ENCODE results near the gene GOLT1A.
"Not testable (repeated sequence)": the region's sequence is repeated elsewhere in the genome, so short reads cannot be mapped to it uniquely, and the experiment has no call there.

GOLT1A gene

DNA sequence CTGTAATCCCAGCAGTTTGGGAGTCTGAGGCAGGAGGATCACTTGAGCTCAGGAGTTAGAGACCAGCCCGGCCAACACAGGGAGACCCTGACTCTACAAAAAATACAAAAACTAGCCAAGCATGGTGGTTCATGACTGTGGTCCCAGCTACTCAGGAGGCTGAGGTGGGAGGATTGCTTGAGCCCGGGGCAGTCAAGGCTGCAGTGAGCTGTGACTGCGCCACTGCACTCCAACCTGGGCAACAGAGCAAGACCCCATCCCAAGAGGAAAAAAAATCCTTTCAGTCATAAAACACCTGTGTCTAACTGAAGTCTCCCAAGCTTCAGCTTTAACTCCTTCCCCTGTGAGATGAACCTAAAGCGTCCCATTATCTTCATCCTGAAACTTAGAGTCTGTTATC is 33.1 kb upstream of the GOLT1A start:
- no peak for DNase-seq

DNA sequence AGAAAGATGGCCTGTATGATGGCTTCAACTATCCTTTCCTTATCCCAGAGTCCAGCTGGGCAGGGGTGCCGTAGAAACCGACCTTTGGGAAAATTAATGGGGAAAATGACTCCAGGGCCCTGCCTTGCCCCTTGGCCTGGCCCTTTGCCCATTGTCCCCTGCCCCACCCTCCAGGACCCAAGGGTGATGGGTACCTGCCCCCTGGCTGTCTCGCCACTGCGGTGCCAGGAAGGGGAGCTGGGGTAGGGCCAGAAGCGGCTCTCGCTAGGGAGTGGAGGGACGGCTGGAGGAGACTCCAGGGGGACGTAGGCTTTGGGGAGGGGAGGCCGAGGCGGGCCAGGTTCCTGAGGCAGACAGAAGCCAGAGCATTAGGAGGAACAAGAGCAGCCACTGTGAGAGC is 29.1 kb upstream of the GOLT1A start:
- DNase-seq: no peak

DNA sequence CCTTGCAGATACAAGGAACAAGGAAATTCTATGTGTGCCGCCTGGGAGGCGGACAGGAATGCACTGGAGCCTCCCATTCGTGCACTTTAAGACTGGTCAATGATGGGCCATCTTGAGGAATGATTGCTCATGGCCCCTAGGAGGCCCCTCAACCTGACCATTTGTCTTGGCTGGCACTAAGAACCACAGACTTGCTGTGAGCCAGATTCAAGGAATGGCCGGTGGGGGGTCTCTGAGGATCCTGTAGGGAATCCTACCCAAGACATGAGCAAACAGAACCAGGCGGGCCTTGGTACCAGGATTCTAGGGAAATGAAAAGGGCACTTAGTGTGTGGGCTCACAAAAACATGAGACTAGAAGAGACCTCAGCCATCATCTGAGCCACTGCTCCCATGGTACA is 28.1 kb upstream of the GOLT1A start:
- DNase-seq: no peak

DNA sequence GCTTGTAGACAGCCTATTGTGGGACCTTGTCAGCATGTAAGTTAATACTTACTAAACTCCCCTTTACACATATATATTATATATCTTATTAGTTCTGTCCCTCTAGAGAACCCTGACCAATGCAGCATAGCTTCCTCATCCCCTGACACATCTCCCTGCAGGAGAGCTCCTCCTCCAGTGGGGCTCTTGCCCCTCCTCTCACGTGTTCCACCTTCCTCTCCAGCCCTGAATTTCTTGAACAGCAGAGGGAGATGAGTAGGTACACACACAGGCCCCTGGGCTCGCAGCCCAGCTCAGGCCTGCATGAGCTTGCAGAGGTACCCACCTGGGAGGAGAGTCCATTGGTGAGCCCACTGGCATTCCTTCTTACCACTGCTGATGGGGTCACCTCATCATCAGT is 27.3 kb upstream of the GOLT1A start:
- no peak for DNase-seq

DNA sequence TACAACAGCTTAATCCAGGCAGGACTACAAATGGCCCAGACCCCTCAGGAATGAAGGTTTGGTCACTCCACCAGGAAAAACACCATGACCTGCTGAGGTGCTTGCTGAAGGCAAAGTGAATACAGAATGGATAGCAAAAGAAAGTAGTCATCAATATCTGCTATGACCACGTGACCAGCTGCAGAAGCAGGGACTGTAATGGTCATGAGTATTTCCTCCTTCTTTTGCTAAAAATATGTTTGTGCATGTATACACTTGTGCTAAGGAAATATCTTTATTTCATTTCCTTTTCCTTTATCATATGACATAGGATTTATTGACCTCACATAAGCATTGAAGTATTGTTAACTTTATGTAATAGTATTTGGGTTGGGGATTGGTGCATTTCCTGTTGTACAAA is 26.4 kb upstream of the GOLT1A start:
- DNase-seq: no peak

DNA sequence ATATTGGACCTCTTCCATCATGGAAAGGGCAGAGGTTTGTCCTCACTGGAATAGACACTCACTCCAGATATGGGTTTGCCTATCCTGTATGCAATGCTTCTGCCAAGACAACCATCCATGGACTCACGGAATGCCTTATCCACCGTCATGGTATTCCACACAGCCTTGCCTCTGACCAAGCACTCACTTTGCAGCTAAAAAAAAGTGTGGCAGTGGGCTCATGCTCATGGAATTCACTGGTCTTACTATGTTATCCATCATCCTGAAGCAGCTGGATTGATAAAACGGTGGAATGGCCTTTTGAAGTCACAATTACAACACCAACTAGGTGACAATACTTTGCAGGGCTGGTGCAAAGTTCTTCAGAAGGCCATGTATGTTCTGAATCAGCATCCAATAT is 25.6 kb upstream of the GOLT1A start:
- not testable (repeated sequence) for DNase-seq

DNA sequence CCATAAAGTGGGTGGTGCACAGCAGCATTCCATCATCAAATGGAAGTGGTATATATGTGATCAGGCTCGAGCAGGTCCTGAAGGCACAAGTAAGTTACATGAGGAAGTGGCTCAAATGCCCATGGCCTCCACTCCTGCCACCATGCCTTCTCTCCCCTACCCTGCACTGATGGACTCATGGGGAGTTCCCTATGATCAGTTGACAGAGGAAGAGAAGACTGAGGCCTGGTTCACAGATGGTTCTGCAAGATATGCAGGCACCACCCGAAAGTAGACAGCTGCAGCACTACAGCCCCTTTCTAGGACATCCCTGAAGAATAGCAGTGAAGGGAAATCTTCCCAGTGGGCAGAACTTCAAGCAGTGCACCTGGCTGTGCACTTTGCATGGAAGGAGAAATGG is 24.7 kb upstream of the GOLT1A start:
- DNase-seq: not testable (repeated sequence)

DNA sequence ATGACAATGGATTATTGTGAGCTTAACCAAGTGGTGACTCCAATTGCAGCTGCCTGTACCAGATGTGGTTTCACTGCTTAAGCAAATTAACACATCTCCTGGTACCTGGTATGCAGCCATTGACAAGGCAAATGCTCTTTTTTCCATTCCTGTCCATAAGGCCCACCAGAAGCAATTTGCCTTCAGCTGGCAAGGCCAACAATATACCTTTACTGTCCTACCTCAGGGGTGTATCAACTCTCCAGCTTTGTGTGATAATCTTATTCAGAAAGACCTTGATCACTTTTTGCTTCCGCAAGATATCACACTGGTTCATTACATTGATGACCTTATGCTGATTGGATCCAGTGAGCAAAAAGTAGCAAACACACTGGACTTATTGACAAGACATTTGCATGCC is 23.7 kb upstream of the GOLT1A start:
- not testable (repeated sequence) for DNase-seq

DNA sequence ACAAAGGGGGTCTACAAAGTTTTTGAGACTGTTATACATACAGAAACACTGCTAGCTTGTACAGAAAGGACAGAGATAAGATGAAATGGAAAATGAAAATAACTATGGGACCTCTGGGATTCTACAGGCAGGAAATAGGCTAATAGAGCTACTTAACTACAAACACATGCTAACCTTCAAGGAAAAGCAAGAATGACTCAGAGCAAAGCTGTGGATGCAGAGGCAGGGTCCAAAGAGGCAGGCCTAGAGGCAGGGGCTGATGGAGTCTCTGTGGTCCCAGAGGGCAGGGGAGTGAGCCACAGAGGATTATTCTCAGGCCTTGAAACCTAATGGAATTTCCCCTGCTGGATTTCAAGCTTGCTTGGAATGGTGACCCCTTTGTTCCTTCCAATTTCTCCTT is 18.7 kb upstream of the GOLT1A start:
- no peak for DNase-seq

DNA sequence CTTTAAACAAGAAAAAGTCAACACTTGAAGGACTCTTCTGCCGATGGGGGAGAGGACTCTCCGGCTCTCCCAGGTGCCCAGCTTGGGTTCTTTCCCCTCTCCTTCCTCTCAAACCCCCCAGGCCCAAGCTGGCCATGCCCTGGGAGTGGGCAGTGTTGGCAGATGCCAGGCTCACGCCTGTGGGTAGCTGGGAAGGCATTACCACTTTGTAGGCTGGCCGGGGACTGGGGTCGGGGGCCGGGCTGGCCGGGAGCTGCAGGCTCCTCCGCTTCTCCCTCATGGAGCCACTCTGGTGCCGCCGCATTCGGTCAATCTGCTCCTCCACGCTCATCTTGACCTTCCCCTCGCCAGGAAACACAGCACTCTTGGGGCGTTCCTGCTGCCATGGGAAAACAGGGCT is 16.4 kb upstream of the GOLT1A start:
- DNase-seq: no peak

DNA sequence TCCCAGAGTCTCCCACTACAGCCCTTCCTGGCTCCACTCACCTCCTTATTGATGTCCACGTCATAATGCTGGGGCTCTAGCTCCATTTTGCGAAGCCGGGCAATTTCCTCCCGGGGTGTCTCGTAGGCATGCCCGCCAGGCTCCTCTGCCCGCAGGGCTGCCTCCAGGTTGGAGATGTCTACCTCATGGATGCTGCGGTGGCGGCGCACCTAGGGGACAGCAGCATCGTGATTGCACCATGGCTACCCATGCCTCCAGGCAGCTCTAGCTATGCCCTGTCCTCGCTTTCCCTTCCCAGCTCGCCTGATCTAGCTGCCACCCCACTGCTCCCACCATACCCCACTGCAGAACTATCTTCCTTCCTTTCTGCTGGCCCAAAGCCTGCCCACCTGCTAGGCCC is 15.1 kb upstream of the GOLT1A start:
- DNase-seq: no peak

DNA sequence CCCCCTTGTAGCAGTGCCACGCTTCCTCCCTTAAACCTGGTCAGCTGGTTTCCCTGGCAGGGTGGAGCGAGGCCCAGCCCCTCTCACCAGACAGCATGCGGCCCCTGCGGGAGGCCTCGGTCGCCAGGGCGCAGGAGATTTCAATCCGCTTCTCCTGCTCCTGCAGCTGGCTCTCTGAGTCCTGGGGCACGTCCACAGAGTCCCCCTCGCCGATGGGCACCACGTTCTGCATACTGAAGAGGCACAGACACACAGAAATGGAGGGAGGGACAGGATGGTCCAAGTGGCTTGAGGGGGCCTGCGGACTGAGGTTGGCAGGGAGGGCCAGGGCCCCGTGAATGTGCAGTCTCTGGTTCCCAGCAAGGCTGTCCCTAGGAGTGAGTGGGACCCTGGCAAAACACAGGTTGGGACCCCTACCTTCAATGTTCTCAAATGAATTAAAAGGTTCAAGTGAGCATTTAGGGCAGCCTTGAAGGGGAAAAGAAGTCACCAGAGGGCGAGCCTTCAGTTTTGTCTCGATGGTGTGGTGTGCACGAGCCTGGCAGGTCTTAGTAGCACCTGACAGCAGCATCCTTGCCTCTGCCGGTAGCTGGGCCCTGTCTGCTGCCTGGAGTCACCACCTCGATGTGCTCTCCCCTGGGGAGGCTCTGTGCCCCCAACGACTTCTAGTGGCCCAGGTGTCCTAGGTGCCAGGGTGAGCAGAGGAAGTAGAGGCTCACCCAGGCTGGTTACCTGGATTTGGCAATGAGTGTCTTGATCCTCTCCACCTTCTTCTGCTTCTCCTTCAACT is 14.4 kb upstream of the GOLT1A start:
- no peak for DNase-seq

DNA sequence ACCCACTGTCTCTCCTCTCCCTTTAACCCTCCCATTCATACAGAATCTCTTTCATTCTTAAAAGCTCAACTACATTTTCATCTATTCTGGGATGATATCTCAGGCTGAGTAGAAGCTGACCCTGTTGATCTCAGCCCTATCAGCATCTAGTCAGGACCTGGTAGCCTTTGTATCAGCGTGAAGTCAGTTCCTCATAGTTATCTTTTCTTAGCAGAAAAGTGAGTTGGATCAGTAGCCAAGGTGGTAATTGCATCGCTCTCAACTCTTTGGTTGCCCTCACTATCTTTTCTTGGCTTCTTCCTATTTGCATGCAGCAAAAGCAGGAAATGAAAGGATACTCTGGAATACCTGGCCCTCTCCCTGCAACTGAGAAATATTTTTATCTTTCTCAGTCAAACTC is 13.6 kb upstream of the GOLT1A start:
- no peak for DNase-seq

DNA sequence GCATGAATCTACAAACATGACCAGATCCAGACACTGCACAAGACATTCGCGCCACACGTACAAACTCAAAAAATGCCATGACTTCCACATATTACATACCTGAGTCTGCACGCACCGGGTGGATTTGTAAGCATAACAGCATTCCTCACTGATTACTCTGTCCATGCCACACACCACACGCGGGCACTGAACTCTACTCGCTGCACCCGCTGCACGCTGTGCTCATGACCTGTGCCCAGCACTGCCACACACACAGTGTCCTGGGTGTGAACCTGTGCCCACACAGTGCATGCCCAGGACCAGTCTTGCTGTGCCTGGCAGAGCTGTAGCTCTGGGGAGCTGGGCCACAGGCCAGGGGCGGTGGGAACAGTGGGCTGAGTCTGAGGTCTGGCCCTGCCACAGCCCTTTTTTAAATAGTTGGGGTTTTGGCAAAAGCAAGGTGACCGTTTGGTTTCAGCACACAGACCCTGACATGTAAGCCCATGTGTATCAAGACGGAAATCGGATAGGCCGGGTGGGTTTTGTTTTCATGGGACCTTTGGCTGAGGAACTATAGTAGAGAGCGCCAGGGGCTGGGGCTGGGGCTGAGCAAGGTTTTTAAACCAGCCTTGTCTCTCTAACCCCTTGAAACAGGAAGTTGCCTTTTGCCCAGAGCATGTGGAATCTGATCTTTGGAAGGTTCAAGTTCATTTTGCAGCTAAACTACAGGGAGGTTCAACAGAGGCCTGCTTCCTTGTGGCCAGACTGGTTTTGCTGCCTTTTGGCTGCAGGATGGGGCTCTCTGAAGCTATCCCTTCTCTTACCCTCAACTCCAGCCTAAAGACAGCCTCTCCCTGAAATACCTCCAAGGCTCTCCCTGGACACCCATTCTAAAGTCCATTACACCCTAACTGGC is 12.3 kb upstream of the GOLT1A start:
- DNase-seq: no peak

DNA sequence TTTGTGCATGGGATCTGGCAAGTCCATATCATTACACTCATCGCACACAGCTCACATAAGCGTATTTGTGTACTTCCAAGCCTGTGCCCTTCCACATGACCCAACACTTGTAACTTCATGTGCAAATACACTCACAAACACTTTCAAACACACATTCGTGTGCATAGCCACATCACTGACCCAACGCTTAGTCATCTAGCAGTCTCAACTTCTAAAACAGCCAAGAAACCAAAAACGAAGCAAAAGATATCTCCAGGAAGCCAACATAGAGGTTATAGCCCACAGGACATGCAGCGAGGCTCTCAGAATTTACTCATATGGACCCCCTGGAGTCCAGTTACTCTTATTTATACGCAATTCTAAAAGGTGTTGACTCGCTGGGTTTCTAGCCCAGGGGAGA is 10.9 kb upstream of the GOLT1A start:
- DNase-seq: no peak

DNA sequence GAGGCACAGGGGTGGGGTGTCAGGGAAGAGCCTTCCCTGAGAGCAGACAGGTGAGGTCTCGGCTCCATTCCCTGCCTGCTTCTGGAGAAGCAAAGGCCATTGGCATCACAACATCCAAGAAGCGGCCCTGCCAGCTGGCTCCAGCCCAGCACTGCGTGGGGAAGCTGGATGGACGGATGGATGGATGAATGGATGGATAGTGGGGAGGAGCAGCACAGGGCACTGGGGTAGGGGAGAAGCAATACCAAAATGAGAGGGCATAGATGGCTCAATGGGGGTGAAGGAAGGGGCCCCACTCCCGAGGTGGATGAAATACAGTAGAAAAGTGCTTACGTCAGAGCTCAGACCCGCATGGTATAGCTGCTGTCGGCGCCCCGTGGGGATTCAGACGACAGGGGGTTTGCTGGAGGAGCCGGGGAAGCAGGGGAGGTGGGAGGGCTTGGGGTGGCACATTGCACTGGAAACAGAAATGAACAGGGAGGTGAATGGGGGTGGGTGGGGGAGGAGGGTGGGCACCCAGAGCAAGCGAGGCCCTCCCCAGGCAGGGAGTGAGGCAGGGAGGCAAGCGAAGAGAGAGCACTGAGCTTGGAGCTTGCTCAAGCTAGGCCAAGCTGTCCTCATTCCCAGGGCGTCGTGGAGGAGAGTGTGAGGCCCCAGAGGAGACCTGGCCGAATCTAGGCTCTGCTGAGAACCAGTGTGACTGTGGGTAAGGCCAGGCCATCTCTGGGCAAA is 9.5 kb upstream of the GOLT1A start:
- no peak for DNase-seq

DNA sequence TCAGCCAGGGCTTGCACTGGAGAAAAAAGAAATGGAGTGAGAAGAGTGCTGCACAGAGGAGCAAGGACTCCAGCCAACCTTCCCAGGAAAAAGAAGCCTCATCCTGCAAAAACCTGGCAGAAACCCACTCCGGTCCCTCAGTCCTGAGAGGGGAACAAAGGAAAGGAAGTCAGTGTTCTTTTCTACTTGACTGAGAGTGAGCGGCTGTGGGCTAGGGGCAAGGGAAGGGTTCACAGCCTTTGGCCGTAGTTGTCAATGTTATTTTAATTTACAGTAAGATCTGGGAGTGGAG is 8.9 kb upstream of the GOLT1A start:
- DNase-seq: no peak

DNA sequence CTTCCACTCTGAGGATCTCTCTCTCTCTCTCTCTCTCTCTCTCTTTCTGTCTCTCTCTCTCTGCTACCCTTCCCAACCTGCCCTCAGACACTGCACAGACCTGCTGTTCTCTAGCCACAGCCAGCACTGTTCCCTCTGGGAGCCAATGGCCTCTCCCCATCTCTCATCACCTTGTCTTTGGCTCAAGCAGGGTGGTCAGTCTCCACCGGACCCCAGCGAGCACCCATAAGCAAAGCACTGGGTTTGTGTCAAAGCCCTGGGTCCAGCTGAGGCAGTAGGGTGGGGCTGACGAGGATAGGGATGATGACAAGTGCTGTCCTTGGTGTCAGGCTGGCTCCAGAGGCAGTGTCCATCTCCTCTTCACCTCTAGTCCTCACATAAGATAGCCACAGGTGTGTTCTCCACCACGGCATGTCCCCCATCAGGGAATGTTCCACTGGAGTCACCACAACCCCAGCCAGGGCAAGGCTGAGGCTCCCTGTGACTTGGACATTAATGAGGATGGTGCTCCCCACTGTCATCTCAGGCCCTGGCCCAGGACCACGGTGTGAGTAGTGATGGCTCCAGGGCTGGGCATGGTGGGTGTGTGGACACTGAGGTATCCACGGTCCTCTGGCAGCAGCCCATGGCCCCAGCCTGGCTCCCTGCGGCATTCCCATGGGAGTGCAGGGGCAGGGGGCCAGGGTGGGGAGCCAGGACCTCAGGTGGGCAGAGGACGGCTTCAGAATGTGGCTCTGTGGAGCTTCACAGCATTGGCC is 8.4 kb upstream of the GOLT1A start:
- DNase-seq: no peak

DNA sequence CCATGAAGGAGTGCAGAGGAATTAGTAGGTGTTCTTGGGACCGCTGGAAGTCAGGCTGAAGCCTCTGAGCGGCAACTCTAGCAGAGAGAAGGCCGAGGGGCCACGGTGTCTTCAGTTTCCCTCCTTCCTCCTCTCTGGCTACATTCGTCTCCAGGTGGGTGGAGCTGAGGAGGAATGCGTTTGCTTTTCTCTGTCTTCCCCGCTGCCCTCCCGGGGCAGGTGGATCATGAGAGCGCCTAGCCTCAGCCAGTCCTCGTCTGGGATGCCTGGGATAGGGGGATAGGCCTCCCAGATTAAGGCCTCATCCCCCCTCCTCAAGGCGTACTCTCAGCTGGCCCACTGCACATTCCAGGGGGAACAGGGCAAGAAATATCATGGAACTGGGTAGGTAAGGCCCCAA is 7.5 kb upstream of the GOLT1A start:
- no peak for DNase-seq

DNA sequence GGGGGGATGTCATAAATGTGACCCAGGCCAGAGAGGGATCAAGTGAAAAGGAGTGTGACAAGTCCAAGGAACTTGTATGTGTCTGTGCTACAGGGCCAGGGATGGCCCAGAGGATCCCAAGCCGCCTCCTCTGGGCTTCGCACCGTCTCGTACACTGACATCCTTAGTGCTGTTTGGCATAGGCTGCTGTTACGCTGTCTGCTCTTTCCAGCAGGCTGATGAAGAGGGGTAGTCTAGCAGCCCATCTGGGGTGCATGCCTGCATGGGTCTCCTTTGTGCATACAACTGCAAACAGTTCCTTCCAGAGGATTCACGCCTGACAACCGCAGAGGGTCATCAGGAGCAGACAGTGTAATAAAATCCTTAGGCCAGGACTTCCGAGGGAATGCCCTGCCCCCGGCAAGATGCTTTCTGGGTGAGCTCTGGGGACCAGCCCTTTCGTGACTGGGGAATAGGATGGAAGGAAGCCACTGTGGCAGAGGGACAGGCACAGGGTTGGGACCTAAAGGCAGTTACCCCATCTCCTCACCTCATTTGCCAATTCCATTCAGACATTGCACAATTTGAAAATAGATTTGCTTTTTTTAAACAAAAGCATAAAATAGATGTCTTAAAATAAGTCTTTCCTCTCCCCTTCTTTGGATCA is 6.3 kb upstream of the GOLT1A start:
- no peak for DNase-seq

DNA sequence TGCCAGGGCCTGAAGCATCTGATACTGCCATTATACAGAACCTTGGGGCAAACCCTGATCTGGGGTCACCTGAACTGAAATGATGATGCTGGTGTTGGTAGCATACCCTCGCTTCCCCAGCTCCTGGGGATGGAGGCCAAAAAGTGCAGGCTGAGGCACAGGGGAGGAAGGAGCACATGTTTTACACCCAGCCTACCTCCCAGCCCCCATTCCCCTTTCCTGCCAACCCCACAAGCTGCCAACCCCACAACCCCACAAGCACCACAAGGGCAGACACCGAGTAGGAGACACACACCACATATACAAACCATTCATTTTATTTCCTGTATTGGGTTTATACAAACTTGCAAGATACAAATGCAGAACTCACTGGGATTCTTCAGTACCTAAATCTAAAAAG is 4.8 kb upstream of the GOLT1A start:
- DNase-seq: no peak

DNA sequence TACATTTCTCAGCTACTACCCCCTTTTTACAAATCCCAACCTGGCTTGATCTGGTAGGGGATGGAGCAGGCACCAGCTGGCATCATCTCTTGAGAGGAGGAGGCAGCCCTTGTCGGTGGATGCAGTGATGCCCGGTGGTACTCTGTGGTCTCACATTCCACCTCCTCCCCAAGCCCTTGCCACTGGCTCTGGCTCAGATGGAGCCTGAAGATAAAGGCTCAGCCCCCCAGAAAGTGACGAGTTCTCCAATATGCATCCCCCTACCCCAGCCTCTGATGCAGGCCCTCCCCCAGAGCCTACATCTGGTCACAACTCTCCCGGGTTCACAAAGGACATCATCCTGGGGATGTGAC is 3.8 kb upstream of the GOLT1A start:
- DNase-seq: peak; percentile 9

Data from NCI-H524 treated with DMSO at 0.1 percent for 48 hours (cell line).